Peyer's patch (tissue), 4 donors: ENCODE measurements around the gene UVRAG. TPM values are rescaled to one million over a fixed set of nuclear protein-coding genes. Genes with fewer than 3 reads are reported as not detected.

Experiments used
- DNase-seq, 3 donors: peaks; one replicate each; pipeline ENCODE4 v3.0.0-alpha.2; 2017 to 2019
- H3K27ac ChIP-seq, 4 donors: fragments of 200-600 bp; sonication (generic); one replicate each; pipeline ENCODE4 v1.5.1; 2016 to 2019
- H3K27me3 ChIP-seq, 2 donors: fragments of 200-600 bp; sonication (generic); one replicate each; pipeline ENCODE4 v1.5.1; 2019
- H3K36me3 ChIP-seq, 3 donors: fragments of 200-600 bp; sonication (generic); one replicate each; pipeline ENCODE4 v1.5.1; 2016 to 2019
- H3K4me1 ChIP-seq, 4 donors: fragments of 200-600 bp; sonication (generic); one replicate each; pipeline ENCODE4 v1.5.1; 2016 to 2019
- H3K4me3 ChIP-seq, 4 donors: fragments of 200-600 bp; sonication (generic); 1 replicate in 3 of 4; 2 replicates in 1 of 4; pipeline ENCODE4 v1.5.1; 2016 to 2019; ENCODE audit warnings: mild to moderate bottlenecking in 1 of 4
- H3K9me3 ChIP-seq, 4 donors: fragments of 200-600 bp; sonication (generic); one replicate each; pipeline ENCODE4 v1.5.1; 2016 to 2019; ENCODE audit warnings: mild to moderate bottlenecking in 1 of 4
- CTCF ChIP-seq, 6 experiments: fragments of 450-650 bp in 4 of 6; fragments of 200-600 bp in 2 of 6; sonication (generic) in 1 of 6; IDR thresholded peaks; one replicate each; pipeline ENCODE4 v1.5.1; 2017 to 2019; ENCODE audit warnings: antibody characterized with exemption in 6 of 6, mild to moderate bottlenecking in 3 of 6, moderate library complexity in 1 of 6
- POLR2A ChIP-seq, 2 donors: fragments of 450-650 bp; IDR thresholded peaks; one replicate each; pipeline ENCODE4 v1.5.1; 2017; ENCODE audit warnings: antibody characterized with exemption in 2 of 2, mild to moderate bottlenecking in 2 of 2, moderate library complexity in 2 of 2
- total RNA-seq, 4 donors: library from RNA; depleted of rRNA; stranded (reverse); fragments of >200 nt; gene quantifications; one replicate each; pipeline ENCODE4 v1.1.0, GENCODE V29; 2016

UVRAG gene
- total RNA-seq, 4 donors from 2014 or later = 13.8 to 64.4 (median 22.1) TPM

GRCh38 chr11:75940911-75941310, 125.9 kb downstream of the UVRAG start:
- Histone ChIP-seq H3K4me3 (no peak overlapping the region), H3K9me3 (no peaks in the 10 kb centered on the region), H3K27ac (no peak overlapping the region), H3K4me1 (peaks cover 0 to 9% (median 0%) of the 10 kb centered on the region in 4 donors), H3K27me3 (no peaks in the 10 kb centered on the region), H3K36me3 (no peaks in the 10 kb centered on the region)
- no peak for TF ChIP-seq POLR2A (IDR thresholded peaks at IDR 0.05)
- TF ChIP-seq CTCF (IDR thresholded peaks at IDR 0.05) = no peak
- DNase-seq = no peak

DNA sequence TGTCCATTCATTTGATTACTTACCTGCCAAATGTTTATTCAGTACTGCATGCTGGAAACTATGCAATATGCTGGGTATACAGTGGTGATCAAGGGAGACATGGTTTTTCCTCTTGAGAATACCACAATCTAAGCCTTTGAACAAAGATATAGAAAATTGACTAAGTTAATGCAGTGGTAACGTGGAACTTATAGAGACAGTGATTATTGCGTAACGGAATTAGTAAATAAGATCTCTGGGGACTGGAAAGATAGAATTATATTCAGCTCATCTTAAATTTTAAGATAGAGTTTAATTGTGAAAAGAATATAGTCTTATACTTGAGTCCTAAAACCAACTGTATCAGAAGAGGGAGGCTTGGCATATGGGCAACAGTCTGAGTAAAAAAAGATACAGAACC, 129.5 kb downstream of the UVRAG start:
- Histone ChIP-seq H3K27ac (no peak overlapping the region), H3K27me3 (no peaks in the 10 kb centered on the region), H3K4me3 (no peak overlapping the region), H3K36me3 (no peaks in the 10 kb centered on the region), H3K9me3 (no peaks in the 10 kb centered on the region), H3K4me1 (peaks cover 0 to 20% (median 4%) of the 10 kb centered on the region in 4 donors)
- DNase-seq = no peak
- no peak for TF ChIP-seq CTCF (IDR thresholded peaks at IDR 0.05)
- TF ChIP-seq POLR2A (IDR thresholded peaks at IDR 0.05) = no peak

DNA sequence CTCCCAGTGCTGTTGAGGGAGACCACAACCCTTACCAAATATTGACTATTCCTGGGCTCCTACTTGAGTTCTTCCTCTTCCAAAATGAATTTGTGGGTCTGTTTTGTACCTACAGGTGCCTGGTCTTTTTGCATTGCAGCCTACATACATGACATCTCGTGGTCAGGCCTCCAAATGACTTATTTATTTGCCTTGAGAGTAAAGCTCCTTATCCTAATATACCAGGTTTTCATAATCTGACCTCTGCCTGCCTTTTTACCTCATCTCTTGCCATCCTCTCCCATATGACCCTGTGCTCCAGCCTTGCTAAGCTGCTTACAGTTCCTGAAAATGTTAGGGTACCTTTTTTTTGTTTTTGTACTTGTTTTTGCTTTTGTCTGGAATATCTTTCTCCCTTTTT, 130.4 kb downstream of the UVRAG start:
- Histone ChIP-seq H3K9me3 (no peaks in the 10 kb centered on the region), H3K27ac (no peak overlapping the region), H3K4me3 (no peak overlapping the region), H3K4me1 (peaks cover 0 to 20% (median 4%) of the 10 kb centered on the region in 4 donors), H3K27me3 (no peaks in the 10 kb centered on the region), H3K36me3 (no peaks in the 10 kb centered on the region)
- TF ChIP-seq POLR2A (IDR thresholded peaks at IDR 0.05) (no peak), CTCF (IDR thresholded peaks at IDR 0.05) (no peak)
- DNase-seq = no peak

- no peak overlapping the region for H3K27ac ChIP-seq
- no peak for DNase-seq
- H3K4me1 ChIP-seq = peaks cover 0 to 20% (median 4%) of the 10 kb centered on the region in 4 donors
- no peaks in the 10 kb centered on the region for H3K9me3 ChIP-seq
- H3K36me3 ChIP-seq = no peaks in the 10 kb centered on the region
- H3K27me3 ChIP-seq = no peaks in the 10 kb centered on the region
- no peak for TF ChIP-seq CTCF (IDR thresholded peaks at IDR 0.05)
- TF ChIP-seq POLR2A (IDR thresholded peaks at IDR 0.05) = no peak
- H3K4me3 ChIP-seq = no peak overlapping the region
Observed at GRCh38 chr11:75945947-75946346, 130.9 kb downstream of the UVRAG start.

- no peak for DNase-seq
- Histone ChIP-seq H3K27ac (peak overlapping the region in 1 of 4 donors; percentile 14), H3K4me3 (no peak overlapping the region), H3K36me3 (no peaks in the 10 kb centered on the region), H3K4me1 (peaks cover 0 to 20% (median 4%) of the 10 kb centered on the region in 4 donors), H3K9me3 (no peaks in the 10 kb centered on the region), H3K27me3 (no peaks in the 10 kb centered on the region)
- TF ChIP-seq POLR2A (IDR thresholded peaks at IDR 0.05) = no peak
- TF ChIP-seq CTCF (IDR thresholded peaks at IDR 0.05) = no peak
Observed at GRCh38 chr11:75946531-75947530, 131.8 kb downstream of the UVRAG start.
